GM21423 (cell line): ENCODE measurements around the gene KIAA1755.
"Not testable (repeated sequence)": the region's sequence is repeated elsewhere in the genome, so short reads cannot be mapped to it uniquely, and the experiment has no call there.

Source experiments
- ATAC-seq: cut with Tn5 transposase; IDR thresholded peaks from one replicate; pipeline ENCODE4 v1.9.1; 2021; ENCODE audit warnings: mild to moderate bottlenecking, moderate library complexity; ENCODE audit not compliant: unreplicated experiment

The KIAA1755 gene

DNA sequence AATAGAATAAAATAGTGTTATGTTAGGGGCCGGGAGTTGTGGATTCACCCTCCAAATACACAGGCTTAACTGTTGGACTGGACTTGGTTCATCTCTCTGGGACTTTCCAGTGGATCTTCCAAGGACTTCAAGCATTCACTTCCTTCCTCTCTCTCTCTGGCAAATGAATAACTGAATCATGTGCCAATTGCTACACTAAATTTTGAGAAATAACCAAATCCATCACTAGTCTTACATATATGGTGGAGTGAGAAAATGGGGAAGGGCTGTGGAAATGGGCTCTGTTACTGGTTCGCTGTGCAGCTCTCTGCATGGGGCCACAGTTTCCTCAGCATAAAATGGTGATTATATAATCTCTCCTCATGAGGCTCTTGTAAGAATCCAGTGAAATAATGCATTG is 6.8 kb upstream of the KIAA1755 start:
- no peak for ATAC-seq

GRCh38 chr20:38266426-38266825 is 5.9 kb upstream of the KIAA1755 start:
- ATAC-seq = no peak

- no peak for ATAC-seq
Measured at GRCh38 chr20:38262931-38263330, 2.4 kb upstream of the KIAA1755 start.

GRCh38 chr20:38261054-38261390 is 487 bp upstream of the KIAA1755 start:
- no peak for ATAC-seq

DNA sequence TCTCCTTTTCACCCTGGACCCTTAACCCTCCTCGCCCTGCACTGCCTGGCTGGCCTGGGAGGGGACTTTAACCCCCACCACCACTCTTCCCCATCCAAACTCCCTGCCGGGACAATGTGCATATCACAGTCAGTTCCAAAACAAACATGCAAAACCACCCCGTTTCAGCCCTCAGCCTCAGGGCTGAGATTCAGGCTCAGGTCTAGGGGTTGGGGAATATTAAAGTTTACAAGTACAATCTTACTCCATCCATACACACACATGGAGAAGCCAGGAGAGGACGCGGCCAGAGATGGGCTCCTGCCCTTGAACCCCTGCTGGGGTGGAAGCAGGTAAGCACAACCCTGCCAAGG is 534 bp downstream of the KIAA1755 start:
- no peak for ATAC-seq

- no peak for ATAC-seq
Measured at GRCh38 chr20:38258545-38259215, 1.9 kb downstream of the KIAA1755 start.

GRCh38 chr20:38256966-38257365 is 3.6 kb downstream of the KIAA1755 start:
- ATAC-seq = no peak

DNA sequence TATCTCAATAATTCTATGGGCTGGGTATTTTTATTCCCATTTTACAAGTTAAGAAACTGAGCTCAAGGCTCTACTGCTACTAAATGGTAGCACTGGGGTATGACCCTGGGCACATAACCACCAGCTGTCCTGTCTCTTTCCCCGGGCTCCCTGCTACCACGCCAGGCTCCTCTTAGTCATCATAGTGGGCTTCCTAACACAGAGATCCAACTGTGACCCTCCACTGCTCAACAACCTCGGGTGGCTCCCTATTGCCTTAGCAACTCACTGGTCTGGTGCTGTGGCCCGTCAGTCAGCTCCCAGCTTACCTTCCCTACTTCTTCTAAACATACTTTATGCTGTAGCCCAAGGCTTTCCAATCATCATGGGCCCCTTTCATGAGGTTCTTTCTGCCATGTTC is 4.5 kb downstream of the KIAA1755 start:
- no peak for ATAC-seq

DNA sequence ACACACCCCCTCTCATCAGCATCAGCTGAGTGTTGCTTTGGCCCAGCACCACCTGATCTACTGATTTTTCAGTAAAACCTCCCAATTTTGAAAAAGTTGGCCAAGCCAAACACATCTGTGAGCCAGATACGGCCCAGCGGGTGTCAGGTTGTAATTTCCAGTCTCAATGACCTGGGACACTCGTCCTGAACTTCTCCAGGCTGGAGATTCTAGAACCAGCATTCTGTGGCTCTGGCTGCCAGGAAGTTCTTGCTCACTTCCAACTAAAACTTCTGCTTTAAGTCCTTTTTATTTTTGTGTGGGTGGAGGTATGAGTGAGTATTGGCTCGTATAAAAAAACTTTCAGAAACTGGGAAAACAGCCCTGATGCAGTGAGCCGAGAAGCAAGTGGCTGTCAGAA is 5.1 kb downstream of the KIAA1755 start:
- ATAC-seq = no peak

DNA sequence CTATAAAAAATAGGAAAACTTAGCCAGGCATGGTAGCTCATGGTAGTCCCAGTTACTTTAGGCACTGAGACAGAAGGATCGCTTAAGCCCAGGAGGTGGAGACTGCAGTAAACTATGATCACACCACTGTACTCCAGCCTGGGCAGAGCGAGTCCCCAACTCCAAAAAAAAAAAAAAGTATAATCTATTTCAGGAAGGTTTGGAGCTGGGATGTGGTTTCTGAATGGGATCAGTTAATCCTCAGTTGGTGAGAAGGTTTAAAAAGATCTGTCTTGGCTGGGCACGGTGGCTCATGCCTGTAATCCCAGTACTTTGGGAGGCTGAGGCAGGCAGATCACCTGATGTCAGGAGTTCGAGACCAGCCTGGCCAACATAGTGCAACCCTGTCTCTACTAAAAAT is 5.9 kb downstream of the KIAA1755 start:
- not testable (repeated sequence) for ATAC-seq

DNA sequence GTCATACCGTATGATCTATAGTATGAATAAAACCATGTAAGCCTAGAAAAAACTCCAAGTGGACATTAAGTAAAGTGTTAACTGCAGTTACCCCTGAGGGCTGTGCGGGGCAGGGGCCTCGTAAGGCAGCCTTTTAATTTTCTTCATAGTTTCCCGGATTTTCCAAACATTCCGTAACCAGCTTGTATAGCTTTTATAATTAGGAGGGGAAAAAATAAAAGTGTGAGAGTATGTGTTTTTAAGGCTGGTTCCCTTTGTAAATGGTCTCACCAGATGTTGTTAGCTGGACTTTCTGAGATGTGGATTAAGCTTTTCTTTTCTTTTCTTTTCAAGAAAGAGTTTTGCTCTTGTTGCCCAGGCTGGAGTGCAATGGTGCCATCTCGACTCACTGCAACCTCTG is 7.0 kb downstream of the KIAA1755 start:
- no peak for ATAC-seq

GRCh38 chr20:38252292-38253288 is 7.9 kb downstream of the KIAA1755 start:
- no peak for ATAC-seq

DNA sequence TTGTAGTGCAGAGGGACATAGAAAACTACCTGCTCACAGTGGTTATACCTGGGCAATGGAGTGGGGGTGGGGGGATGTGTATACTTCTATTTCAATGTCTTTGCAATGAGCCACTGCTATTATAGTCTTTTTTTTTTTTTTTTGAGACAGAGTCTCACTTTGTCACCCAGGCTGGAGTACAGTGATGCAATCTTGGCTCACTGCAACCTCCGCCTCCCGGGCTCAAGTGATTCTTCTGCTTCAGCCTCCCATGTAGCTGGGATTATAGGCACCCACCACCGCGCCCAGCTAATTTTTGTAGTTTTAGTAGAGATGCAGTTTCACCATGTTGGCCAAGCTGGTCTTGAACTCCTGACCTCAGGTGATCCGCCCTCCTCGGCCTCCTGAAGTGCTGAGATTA is 9.1 kb downstream of the KIAA1755 start:
- not testable (repeated sequence) for ATAC-seq

- no peak for ATAC-seq
Measured at GRCh38 chr20:38250609-38251008, 9.9 kb downstream of the KIAA1755 start.

DNA sequence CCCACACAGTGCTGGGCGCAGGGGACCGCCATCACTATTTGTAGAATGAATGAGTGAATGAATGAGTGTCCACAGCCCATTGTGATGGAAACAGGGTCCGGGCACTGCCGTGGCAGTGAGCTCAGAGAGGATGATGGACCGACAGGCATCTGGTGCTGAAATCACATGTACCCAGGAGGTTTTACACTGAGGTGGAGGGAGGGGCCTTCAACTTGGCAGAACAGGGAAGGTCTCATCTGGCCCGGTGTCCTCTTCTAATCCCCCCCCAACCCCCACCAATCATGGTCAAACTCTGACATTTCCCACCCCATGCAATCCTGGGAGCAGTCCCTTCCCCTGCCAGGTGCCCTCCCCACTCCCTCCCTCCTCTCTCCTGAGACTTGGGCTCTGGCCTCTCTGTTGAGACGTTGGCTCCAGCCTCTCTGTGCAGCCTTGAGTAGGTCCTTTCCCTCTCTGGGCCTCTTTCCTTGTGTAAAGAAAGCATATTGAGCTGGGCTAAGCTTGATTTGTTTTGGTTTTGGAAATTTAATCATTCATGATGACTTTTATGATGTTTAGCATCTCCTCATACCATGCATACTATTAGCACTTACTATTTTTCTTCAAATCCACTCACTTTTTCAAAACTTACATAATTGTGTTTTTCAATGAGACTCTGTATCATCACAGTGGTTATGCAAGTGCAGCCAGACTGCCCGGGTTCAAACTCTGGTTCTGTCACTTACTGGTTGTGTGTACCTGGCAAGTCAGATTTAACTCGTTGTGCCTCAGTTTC is 10.8 kb downstream of the KIAA1755 start:
- no peak for ATAC-seq

- no peak for ATAC-seq
Measured at GRCh38 chr20:38248133-38248532, 12.4 kb downstream of the KIAA1755 start.

DNA sequence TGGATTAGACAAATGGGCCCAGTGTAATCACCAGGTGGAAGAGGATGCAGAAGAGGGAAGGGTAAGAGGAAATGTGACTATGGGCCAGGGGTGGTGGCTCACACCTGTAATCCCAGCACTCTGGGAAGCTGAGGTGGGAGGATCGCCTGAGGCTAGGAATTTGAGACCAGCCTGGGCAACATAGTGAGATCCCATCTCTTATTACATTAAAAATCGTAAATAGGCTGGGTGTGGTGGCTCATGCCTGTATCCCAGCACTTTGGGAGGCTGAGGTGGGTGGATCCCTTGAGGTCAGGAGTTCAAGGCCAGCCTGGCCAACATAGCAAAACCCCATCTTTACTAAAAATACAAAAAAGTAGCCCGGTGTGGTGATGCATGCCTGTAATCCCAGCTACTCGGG is 12.8 kb downstream of the KIAA1755 start:
- not testable (repeated sequence) for ATAC-seq

GRCh38 chr20:38247166-38247509 is 13.4 kb downstream of the KIAA1755 start:
- no peak for ATAC-seq

- no peak for ATAC-seq
Measured at GRCh38 chr20:38246357-38247165, 14.0 kb downstream of the KIAA1755 start.

DNA sequence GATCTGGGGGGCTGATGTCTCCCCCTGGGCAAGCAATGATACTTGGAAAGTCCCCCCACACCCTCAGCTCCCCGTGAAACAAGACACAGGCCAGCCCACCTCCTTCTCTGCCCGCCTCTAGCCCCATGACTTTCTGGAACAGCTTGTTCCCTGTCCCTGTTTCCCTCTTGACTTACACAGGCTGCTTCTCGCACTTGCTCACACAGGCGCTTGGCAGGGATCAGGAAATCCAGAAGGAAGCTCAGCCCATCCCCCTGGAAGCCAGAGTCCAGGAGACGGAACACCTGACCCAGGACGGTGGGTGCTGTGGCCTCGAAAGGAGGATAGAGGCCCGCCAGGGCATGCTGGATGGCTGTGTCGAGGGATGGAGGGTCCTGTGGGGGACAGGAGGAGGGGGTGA is 14.8 kb downstream of the KIAA1755 start:
- no peak for ATAC-seq

- no peak for ATAC-seq
Measured at GRCh38 chr20:38243709-38244020, 16.9 kb downstream of the KIAA1755 start.
